GM23338 (cell line): ENCODE results near the gene SV2C. TPM values are rescaled to one million over a fixed set of nuclear protein-coding genes. Genes with fewer than 3 reads are reported as not detected.

ENCODE experiments used
- ATAC-seq: fragments of 200-7000 bp; cut with Tn5 transposase; 3 replicates; pipeline ENCODE4 v1.9.1; 2020
- DNase-seq: peaks from one replicate; pipeline ENCODE4 v3.0.0-alpha.2; 2015; ENCODE audit warnings: low spot score
- H2AFZ ChIP-seq: fragments of 200-600 bp; sonication (generic); 2 replicates; pipeline ENCODE4 v1.8.0; 2016; ENCODE audit warnings: antibody characterized with exemption, mild to moderate bottlenecking, moderate library complexity
- H3F3A ChIP-seq: fragments of 200-600 bp; sonication (generic); replicated peaks from 2 replicates; pipeline ENCODE4 v1.8.0; 2017; ENCODE audit warnings: antibody characterized with exemption, mixed run types, low read depth
- H3K27ac ChIP-seq: fragments of 200-600 bp; sonication (generic); 2 replicates; pipeline ENCODE4 v1.6.1; 2016; ENCODE audit warnings: low read depth
- H3K27me3 ChIP-seq: fragments of 200-600 bp; sonication (generic); 2 replicates; pipeline ENCODE4 v1.8.0; 2016; ENCODE audit warnings: mild to moderate bottlenecking, mixed run types, moderate library complexity; ENCODE audit not compliant: insufficient read depth
- H3K36me3 ChIP-seq: fragments of 200-600 bp; sonication (generic); 2 replicates; pipeline ENCODE4 v1.8.0; 2016; ENCODE audit warnings: mild to moderate bottlenecking; ENCODE audit not compliant: insufficient read depth
- H3K4me1 ChIP-seq: fragments of 200-600 bp; sonication (generic); 2 replicates; pipeline ENCODE4 v1.8.0; 2016; ENCODE audit warnings: mild to moderate bottlenecking, moderate library complexity; ENCODE audit not compliant: insufficient read depth
- H3K4me2 ChIP-seq: fragments of 200-600 bp; sonication (generic); 2 replicates; pipeline ENCODE4 v1.7.1; 2017; ENCODE audit warnings: mixed run types
- H3K4me3 ChIP-seq: fragments of 200-600 bp; sonication (generic); 2 replicates; pipeline ENCODE4 v1.6.1; 2016; ENCODE audit warnings: mixed run types
- H3K79me2 ChIP-seq: fragments of 200-600 bp; sonication (generic); replicated peaks from 2 replicates; pipeline ENCODE4 v1.8.0; 2017; ENCODE audit warnings: mild to moderate bottlenecking; ENCODE audit not compliant: insufficient read depth
- H3K9me2 ChIP-seq: fragments of 200-600 bp; sonication (generic); 2 replicates; pipeline ENCODE4 v1.8.0; 2017; ENCODE audit not compliant: insufficient read depth
- H4K20me1 ChIP-seq: fragments of 200-600 bp; sonication (generic); replicated peaks from 2 replicates; pipeline ENCODE4 v1.8.0; 2017; ENCODE audit warnings: mild to moderate bottlenecking; ENCODE audit not compliant: insufficient read depth
- H3K27ac Mint-ChIP-seq: 2 replicates; pipeline ENCODE4 v1.8.0; 2020; ENCODE audit warnings: inconsistent platforms, mild to moderate bottlenecking, moderate library complexity, mixed read lengths
- H3K27me3 Mint-ChIP-seq: 3 replicates; pipeline ENCODE4 v1.8.0; 2022; ENCODE audit warnings: low read depth, mild to moderate bottlenecking, moderate library complexity, mixed read lengths, inconsistent platforms; ENCODE audit not compliant: insufficient read depth, poor library complexity
- H3K36me3 Mint-ChIP-seq: 3 replicates; pipeline ENCODE4 v1.8.0; 2021; ENCODE audit warnings: low read depth, mild to moderate bottlenecking, inconsistent platforms, moderate library complexity, mixed read lengths
- H3K4me1 Mint-ChIP-seq: 3 replicates; pipeline ENCODE4 v1.8.0; 2020; ENCODE audit warnings: mild to moderate bottlenecking, inconsistent platforms, mixed read lengths
- H3K4me3 Mint-ChIP-seq: 3 replicates; pipeline ENCODE4 v1.8.0; 2021; ENCODE audit warnings: moderate library complexity, mild to moderate bottlenecking, inconsistent platforms, mixed read lengths
- H3K9me3 Mint-ChIP-seq: 3 replicates; pipeline ENCODE4 v1.8.0; 2020; ENCODE audit warnings: moderate library complexity, mild to moderate bottlenecking, inconsistent platforms, mixed read lengths
- CREB1 ChIP-seq: fragments of 250-450 bp; sonication (Bioruptor Pico); IDR thresholded peaks from 2 replicates; pipeline ENCODE4 v1.5.0; 2020; ENCODE audit warnings: low read depth, mild to moderate bottlenecking, moderate library complexity
- EZH2 ChIP-seq: fragments of 200-600 bp; sonication (generic); IDR thresholded peaks from one replicate; pipeline ENCODE4 v1.8.0; 2017; ENCODE audit warnings: antibody characterized with exemption, mild to moderate bottlenecking, low read depth; ENCODE audit not compliant: unreplicated experiment
- EZH2phosphoT487 ChIP-seq: fragments of 200-600 bp; sonication (generic); IDR thresholded peaks from one replicate; pipeline ENCODE4 v1.8.1; 2018; ENCODE audit warnings: antibody characterized with exemption; ENCODE audit not compliant: unreplicated experiment
- JUNB ChIP-seq: IDR thresholded peaks from one replicate; pipeline ENCODE4 v1.6.1; 2016; ENCODE audit warnings: antibody characterized with exemption; ENCODE audit not compliant: unreplicated experiment
- NANOG ChIP-seq: IDR thresholded peaks from 2 replicates; pipeline ENCODE4 v1.6.1; 2016; ENCODE audit warnings: antibody characterized with exemption, borderline replicate concordance
- POLR2AphosphoS5 ChIP-seq: IDR thresholded peaks from 2 replicates; pipeline ENCODE4 v1.6.1; 2016; ENCODE audit warnings: antibody characterized with exemption, low read depth
- STAT1 ChIP-seq: IDR thresholded peaks from one replicate; pipeline ENCODE4 v1.6.1; 2016; ENCODE audit warnings: antibody characterized with exemption; ENCODE audit not compliant: unreplicated experiment
- ZNF114 ChIP-seq: fragments of 250-450 bp; sonication (Bioruptor Pico); IDR thresholded peaks from 2 replicates; pipeline ENCODE4 v1.5.0; 2020; ENCODE audit warnings: mild to moderate bottlenecking, moderate library complexity
- ZNF331 ChIP-seq: fragments of 250-450 bp; sonication (Bioruptor Pico); IDR thresholded peaks from 2 replicates; pipeline ENCODE4 v1.5.0; 2020; ENCODE audit warnings: low read depth, mild to moderate bottlenecking, moderate library complexity
- polyA plus RNA-seq: library from polyadenylated mRNA; unstranded; fragments of >200 nt; fragmentation: Nextera tagmentation; extraction: Ambion mirVana; gene quantifications from 2 replicates; pipeline ENCODE4 v1.2.1, GENCODE V29; 2016
- total RNA-seq: library from RNA; depleted of rRNA; stranded (reverse); fragments of >200 nt; shearing (Covaris generic); gene quantifications from 2 replicates; pipeline ENCODE4 v1.2.3, GENCODE V29; 2014
- TF ChIP-seq, protein P1 (sequence below): fragments of 250-450 bp; sonication (Bioruptor Pico); IDR thresholded peaks from 2 replicates; pipeline ENCODE4 v1.5.0; 2020; ENCODE audit warnings: mild to moderate bottlenecking, moderate library complexity
- TF ChIP-seq, protein P2 (sequence below): IDR thresholded peaks from one replicate; pipeline ENCODE4 v1.6.1; 2018; ENCODE audit warnings: antibody characterized with exemption; ENCODE audit not compliant: unreplicated experiment
- TF ChIP-seq, protein P3 (sequence below), 2 experiments: fragments of 200-600 bp in 1 of 2; sonication (generic) in 1 of 2; conservative IDR thresholded peaks; 2 replicates each; pipeline versions ENCODE4 v1.5.1 to v1.6.1; 2016 to 2017; ENCODE audit warnings: antibody characterized with exemption in 2 of 2, low read depth in 2 of 2, mild to moderate bottlenecking in 2 of 2, moderate library complexity in 1 of 2
- TF ChIP-seq, protein P4 (sequence below): IDR thresholded peaks from 2 replicates; pipeline ENCODE4 v1.6.1; 2016; ENCODE audit warnings: antibody characterized with exemption

The SV2C gene
- total and polyA plus RNA-seq, 2 experiments from 2014 or later: 0.05 to 0.07 TPM

DNA sequence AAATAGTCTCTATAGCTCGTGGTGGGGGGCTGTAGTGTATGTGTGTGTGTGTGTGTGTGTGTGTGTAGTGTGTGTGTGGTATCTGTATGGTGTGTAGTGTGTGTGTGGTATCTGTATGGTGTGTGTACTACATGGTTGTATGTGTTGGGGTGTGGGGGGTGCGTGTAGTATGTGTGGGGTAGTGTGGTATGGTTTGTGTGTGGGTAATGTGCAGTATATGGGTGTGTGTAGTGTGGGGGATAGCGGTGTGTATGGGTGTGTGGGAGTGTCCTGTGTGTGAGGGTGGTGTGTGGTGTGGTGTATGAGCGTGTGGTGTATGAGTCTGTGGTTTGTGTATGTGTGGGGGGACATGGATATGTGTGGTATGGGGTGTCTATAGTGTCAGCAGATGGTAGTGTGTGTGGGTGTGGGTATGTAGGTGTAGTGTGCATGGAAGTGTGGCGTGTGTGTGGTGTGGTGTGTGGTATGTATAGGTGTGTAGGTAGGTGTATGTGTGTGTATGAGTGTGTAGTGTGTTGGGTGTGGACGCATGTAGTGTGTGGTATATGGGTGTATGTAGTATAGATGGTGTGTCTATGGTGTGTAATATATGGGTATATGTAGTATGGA lies 174.1 kb downstream of the SV2C start:
- Histone ChIP-seq H3K9me2 (no peaks in the 10 kb centered on the region), H3K27me3 (no peaks in the 10 kb centered on the region), H4K20me1 (no peaks in the 10 kb centered on the region), H3K4me3 (no peak overlapping the region), H3K79me2 (no peaks in the 10 kb centered on the region), H3K36me3 (no peaks in the 10 kb centered on the region), H3K4me2 (no peak overlapping the region), H2AFZ (no peak overlapping the region), H3F3A (no peaks in the 10 kb centered on the region), H3K4me1 (peaks cover 5% of the 10 kb centered on the region; the same call in 1 of the 2 replicates), H3K27ac (no peak overlapping the region)
- peaks cover 8% of the 10 kb centered on the region; the same call in 1 of the 3 replicates for H3K4me1 Mint-ChIP-seq
- no peaks in the 10 kb centered on the region for H3K27me3 Mint-ChIP-seq
- TF ChIP-seq CREB1 (CRISPR knock-in tag) (no peak), JUNB (no peak), ZNF331 (CRISPR knock-in tag) (no peak), POLR2AphosphoS5 (no peak), STAT1 (no peak), EZH2phosphoT487 (no peak), EZH2 (no peak), ZNF114 (CRISPR knock-in tag) (no peak), NANOG (no peak)
- TF ChIP-seq, protein P1, sequence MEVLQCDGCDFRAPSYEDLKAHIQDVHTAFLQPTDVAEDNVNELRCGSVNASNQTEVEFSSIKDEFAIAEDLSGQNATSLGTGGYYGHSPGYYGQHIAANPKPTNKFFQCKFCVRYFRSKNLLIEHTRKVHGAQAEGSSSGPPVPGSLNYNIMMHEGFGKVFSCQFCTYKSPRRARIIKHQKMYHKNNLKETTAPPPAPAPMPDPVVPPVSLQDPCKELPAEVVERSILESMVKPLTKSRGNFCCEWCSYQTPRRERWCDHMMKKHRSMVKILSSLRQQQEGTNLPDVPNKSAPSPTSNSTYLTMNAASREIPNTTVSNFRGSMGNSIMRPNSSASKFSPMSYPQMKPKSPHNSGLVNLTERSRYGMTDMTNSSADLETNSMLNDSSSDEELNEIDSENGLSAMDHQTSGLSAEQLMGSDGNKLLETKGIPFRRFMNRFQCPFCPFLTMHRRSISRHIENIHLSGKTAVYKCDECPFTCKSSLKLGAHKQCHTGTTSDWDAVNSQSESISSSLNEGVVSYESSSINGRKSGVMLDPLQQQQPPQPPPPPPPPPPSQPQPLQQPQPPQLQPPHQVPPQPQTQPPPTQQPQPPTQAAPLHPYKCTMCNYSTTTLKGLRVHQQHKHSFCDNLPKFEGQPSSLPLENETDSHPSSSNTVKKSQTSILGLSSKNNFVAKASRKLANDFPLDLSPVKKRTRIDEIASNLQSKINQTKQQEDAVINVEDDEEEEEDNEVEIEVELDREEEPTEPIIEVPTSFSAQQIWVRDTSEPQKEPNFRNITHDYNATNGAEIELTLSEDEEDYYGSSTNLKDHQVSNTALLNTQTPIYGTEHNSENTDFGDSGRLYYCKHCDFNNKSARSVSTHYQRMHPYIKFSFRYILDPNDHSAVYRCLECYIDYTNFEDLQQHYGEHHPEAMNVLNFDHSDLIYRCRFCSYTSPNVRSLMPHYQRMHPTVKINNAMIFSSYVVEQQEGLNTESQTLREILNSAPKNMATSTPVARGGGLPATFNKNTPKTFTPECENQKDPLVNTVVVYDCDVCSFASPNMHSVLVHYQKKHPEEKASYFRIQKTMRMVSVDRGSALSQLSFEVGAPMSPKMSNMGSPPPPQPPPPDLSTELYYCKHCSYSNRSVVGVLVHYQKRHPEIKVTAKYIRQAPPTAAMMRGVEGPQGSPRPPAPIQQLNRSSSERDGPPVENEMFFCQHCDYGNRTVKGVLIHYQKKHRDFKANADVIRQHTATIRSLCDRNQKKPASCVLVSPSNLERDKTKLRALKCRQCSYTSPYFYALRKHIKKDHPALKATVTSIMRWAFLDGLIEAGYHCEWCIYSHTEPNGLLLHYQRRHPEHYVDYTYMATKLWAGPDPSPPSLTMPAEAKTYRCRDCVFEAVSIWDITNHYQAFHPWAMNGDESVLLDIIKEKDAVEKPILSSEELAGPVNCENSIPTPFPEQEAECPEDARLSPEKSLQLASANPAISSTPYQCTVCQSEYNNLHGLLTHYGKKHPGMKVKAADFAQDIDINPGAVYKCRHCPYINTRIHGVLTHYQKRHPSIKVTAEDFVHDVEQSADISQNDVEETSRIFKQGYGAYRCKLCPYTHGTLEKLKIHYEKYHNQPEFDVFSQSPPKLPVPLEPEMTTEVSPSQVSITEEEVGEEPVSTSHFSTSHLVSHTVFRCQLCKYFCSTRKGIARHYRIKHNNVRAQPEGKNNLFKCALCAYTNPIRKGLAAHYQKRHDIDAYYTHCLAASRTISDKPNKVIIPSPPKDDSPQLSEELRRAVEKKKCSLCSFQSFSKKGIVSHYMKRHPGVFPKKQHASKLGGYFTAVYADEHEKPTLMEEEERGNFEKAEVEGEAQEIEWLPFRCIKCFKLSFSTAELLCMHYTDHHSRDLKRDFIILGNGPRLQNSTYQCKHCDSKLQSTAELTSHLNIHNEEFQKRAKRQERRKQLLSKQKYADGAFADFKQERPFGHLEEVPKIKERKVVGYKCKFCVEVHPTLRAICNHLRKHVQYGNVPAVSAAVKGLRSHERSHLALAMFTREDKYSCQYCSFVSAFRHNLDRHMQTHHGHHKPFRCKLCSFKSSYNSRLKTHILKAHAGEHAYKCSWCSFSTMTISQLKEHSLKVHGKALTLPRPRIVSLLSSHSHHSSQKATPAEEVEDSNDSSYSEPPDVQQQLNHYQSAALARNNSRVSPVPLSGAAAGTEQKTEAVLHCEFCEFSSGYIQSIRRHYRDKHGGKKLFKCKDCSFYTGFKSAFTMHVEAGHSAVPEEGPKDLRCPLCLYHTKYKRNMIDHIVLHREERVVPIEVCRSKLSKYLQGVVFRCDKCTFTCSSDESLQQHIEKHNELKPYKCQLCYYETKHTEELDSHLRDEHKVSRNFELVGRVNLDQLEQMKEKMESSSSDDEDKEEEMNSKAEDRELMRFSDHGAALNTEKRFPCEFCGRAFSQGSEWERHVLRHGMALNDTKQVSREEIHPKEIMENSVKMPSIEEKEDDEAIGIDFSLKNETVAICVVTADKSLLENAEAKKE: no peak
- TF ChIP-seq, protein P2, sequence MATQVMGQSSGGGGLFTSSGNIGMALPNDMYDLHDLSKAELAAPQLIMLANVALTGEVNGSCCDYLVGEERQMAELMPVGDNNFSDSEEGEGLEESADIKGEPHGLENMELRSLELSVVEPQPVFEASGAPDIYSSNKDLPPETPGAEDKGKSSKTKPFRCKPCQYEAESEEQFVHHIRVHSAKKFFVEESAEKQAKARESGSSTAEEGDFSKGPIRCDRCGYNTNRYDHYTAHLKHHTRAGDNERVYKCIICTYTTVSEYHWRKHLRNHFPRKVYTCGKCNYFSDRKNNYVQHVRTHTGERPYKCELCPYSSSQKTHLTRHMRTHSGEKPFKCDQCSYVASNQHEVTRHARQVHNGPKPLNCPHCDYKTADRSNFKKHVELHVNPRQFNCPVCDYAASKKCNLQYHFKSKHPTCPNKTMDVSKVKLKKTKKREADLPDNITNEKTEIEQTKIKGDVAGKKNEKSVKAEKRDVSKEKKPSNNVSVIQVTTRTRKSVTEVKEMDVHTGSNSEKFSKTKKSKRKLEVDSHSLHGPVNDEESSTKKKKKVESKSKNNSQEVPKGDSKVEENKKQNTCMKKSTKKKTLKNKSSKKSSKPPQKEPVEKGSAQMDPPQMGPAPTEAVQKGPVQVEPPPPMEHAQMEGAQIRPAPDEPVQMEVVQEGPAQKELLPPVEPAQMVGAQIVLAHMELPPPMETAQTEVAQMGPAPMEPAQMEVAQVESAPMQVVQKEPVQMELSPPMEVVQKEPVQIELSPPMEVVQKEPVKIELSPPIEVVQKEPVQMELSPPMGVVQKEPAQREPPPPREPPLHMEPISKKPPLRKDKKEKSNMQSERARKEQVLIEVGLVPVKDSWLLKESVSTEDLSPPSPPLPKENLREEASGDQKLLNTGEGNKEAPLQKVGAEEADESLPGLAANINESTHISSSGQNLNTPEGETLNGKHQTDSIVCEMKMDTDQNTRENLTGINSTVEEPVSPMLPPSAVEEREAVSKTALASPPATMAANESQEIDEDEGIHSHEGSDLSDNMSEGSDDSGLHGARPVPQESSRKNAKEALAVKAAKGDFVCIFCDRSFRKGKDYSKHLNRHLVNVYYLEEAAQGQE: no peak
- TF ChIP-seq, protein P3, sequence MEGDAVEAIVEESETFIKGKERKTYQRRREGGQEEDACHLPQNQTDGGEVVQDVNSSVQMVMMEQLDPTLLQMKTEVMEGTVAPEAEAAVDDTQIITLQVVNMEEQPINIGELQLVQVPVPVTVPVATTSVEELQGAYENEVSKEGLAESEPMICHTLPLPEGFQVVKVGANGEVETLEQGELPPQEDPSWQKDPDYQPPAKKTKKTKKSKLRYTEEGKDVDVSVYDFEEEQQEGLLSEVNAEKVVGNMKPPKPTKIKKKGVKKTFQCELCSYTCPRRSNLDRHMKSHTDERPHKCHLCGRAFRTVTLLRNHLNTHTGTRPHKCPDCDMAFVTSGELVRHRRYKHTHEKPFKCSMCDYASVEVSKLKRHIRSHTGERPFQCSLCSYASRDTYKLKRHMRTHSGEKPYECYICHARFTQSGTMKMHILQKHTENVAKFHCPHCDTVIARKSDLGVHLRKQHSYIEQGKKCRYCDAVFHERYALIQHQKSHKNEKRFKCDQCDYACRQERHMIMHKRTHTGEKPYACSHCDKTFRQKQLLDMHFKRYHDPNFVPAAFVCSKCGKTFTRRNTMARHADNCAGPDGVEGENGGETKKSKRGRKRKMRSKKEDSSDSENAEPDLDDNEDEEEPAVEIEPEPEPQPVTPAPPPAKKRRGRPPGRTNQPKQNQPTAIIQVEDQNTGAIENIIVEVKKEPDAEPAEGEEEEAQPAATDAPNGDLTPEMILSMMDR (conservative IDR thresholded peaks at IDR 0.05; ENCODE audit: low read depth in 2 of 2): no peak
- TF ChIP-seq, protein P4, sequence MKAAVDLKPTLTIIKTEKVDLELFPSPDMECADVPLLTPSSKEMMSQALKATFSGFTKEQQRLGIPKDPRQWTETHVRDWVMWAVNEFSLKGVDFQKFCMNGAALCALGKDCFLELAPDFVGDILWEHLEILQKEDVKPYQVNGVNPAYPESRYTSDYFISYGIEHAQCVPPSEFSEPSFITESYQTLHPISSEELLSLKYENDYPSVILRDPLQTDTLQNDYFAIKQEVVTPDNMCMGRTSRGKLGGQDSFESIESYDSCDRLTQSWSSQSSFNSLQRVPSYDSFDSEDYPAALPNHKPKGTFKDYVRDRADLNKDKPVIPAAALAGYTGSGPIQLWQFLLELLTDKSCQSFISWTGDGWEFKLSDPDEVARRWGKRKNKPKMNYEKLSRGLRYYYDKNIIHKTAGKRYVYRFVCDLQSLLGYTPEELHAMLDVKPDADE: no peak
- DNase-seq (no peak), ATAC-seq (no peak)
- no peaks in the 10 kb centered on the region; the same call in 2 of the 3 replicates for H3K9me3 Mint-ChIP-seq
- no peak overlapping the region for H3K4me3 Mint-ChIP-seq
- no peaks in the 10 kb centered on the region for H3K36me3 Mint-ChIP-seq
- H3K27ac Mint-ChIP-seq: no peak overlapping the region
